Erythroblast (primary cell): ENCODE data around the gene CREG2.

Source experiments
- GATA1 ChIP-seq: IDR thresholded peaks from 2 replicates; pipeline ENCODE4 v1.6.1; 2011; ENCODE audit warnings: low read depth, mild to moderate bottlenecking, control low read depth, low read length, moderate library complexity
- POLR2A ChIP-seq: IDR thresholded peaks from 2 replicates; pipeline ENCODE4 v1.6.1; 2011; ENCODE audit warnings: mild to moderate bottlenecking, low read length

DNA sequence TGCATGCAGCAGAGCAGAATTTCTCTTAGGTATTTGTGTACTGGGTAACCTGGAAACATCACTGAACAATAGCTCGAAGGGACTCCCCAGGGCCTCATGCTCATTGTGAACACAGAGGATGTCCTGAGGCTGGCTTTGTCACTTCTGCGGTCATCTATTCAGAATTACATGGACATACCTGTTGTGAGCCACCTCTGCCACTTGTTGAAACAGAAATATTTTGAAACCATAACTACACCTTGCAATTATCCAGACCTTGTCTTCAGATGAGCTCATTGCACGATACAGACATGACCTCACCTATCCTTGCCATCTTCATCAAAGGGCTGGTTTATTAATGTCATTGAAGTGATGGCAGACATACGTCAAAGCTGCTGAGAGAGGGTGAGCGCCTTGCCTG, 23.4 kb upstream of the CREG2 start:
- TF ChIP-seq POLR2A (no peak), GATA1 (no peak)
